ENCODE measurements around the gene ALDH8A1. TPM values are rescaled to one million over a fixed set of nuclear protein-coding genes. Genes with fewer than 3 reads are reported as not detected.
"Not testable (repeated sequence)": the region's sequence is repeated elsewhere in the genome, so short reads cannot be mapped to it uniquely, and the experiment has no call there.

Gene ALDH8A1
- total RNA-seq, 2 experiments from 2014 or later: not detected

DNA sequence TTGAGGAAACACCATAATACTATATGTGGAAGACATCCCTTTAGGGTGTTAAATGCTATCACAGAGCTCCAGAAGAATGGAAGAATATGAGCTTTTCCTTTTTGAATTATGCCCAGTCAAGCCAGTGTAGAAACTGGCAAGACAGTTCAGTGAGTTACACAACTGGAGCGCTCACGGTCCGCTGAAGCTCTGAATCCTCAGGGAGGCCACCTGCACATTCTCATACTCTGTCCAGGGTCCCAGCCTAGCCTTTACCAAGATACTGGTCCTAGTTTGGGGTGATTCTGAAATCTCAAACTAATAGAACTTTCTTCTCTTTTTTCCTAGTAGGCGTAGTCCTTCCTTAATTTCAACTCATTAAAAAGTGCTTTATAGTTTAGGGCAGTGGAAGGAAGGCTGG lies 51.3 kb downstream of the ALDH8A1 start:
- CTCF ChIA-PET (ENCODE audit: unreplicated experiment): no interaction called here

DNA sequence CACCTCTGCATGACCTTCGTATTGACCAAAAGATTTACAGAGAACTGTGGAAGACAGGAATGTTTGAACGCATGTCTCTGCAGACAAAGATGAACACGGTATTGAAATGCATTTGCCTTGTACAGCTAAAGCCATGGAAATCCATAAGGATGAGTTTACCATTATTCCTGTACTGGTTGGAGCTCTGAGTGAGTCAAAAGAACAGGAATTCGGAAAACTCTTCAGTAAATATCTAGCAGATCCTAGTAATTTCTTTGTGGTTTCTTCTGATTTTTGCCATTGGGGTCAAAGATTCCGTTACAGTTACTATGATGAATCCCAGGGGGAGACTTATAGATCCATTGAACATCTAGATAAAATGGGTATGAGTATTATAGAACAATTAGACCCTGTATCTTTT lies 51.7 kb downstream of the ALDH8A1 start:
- H4K20me1 ChIP-seq (ENCODE audit: insufficient read depth, low read length); H3K36me3 ChIP-seq (ENCODE audit: insufficient read depth, low read length); H3K9me2 ChIP-seq (ENCODE audit: insufficient read depth, low read length); H3K4me3 ChIP-seq (ENCODE audit: low read depth, low read length, poor library complexity, severe bottlenecking); H3K9me3 ChIP-seq (ENCODE audit: low read length); H2AFZ ChIP-seq (ENCODE audit: low read length); DNase-seq (ENCODE audit: low spot score); H3K79me2 ChIP-seq (ENCODE audit: insufficient read depth, low read depth, low read length); CTCF ChIA-PET (ENCODE audit: unreplicated experiment); H3K27ac ChIP-seq (ENCODE audit: low read depth, low read length, poor library complexity, severe bottlenecking); H3K4me2 ChIP-seq (ENCODE audit: low read length); BruUV-seq (replicated peaks); intact Hi-C loops (cut with micrococcal nuclease; ENCODE audit: unreplicated experiment): not testable (repeated sequence)
- H3K4me1 ChIP-seq (ENCODE audit: insufficient read depth, low read length, poor library complexity, severe bottlenecking): peaks cover 10% of the 10 kb centered on the region
- POLR2A ChIA-PET: interaction anchor here (0.6 to 1.0 kb wide), 3 partner anchors 43 to 1680 kb away, joined by 3 to 4 read pairs (median 3); no protein-coding TSS in a partner anchor

More for the DNA sequence above, 51.3 kb downstream of the ALDH8A1 start:
- intact Hi-C loops (cut with micrococcal nuclease; ENCODE audit: unreplicated experiment): no loop called here
- Histone ChIP-seq H3K9me2 (ENCODE audit: insufficient read depth, low read length) (no peaks in the 10 kb centered on the region), H3K4me3 (ENCODE audit: low read depth, low read length, poor library complexity, severe bottlenecking) (no peak overlapping the region), H3K27ac (ENCODE audit: low read depth, low read length, poor library complexity, severe bottlenecking) (no peak overlapping the region), H4K20me1 (ENCODE audit: insufficient read depth, low read length) (no peaks in the 10 kb centered on the region), H3K4me2 (ENCODE audit: low read length) (no peak overlapping the region), H3K9me3 (ENCODE audit: low read length) (0 out of 2 replicates have a peak, but pooled peaks cover under 1% of the 10 kb centered on the region), H2AFZ (ENCODE audit: low read length) (no peak overlapping the region), H3K36me3 (ENCODE audit: insufficient read depth, low read length) (no peaks in the 10 kb centered on the region), H3K4me1 (ENCODE audit: insufficient read depth, low read length, poor library complexity, severe bottlenecking) (peaks cover 10% of the 10 kb centered on the region), H3K79me2 (ENCODE audit: insufficient read depth, low read depth, low read length) (no peaks in the 10 kb centered on the region)
- no peak for TF ChIP-seq EZH2phosphoT487 (IDR thresholded peaks at IDR 0.05; ENCODE audit: borderline replicate concordance, low read depth, low read length)
- TF ChIP-seq, protein P1, sequence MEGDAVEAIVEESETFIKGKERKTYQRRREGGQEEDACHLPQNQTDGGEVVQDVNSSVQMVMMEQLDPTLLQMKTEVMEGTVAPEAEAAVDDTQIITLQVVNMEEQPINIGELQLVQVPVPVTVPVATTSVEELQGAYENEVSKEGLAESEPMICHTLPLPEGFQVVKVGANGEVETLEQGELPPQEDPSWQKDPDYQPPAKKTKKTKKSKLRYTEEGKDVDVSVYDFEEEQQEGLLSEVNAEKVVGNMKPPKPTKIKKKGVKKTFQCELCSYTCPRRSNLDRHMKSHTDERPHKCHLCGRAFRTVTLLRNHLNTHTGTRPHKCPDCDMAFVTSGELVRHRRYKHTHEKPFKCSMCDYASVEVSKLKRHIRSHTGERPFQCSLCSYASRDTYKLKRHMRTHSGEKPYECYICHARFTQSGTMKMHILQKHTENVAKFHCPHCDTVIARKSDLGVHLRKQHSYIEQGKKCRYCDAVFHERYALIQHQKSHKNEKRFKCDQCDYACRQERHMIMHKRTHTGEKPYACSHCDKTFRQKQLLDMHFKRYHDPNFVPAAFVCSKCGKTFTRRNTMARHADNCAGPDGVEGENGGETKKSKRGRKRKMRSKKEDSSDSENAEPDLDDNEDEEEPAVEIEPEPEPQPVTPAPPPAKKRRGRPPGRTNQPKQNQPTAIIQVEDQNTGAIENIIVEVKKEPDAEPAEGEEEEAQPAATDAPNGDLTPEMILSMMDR (conservative IDR thresholded peaks at IDR 0.05; ENCODE audit: low read length): no peak
- no TSS peak for BruUV-seq (replicated peaks)
- POLR2A ChIA-PET: interaction anchor here (0.6 to 1.0 kb wide), 3 partner anchors 42 to 1681 kb away, joined by 3 to 4 read pairs (median 3); no protein-coding TSS in a partner anchor
- DNase-seq (ENCODE audit: low spot score): no peak

DNA sequence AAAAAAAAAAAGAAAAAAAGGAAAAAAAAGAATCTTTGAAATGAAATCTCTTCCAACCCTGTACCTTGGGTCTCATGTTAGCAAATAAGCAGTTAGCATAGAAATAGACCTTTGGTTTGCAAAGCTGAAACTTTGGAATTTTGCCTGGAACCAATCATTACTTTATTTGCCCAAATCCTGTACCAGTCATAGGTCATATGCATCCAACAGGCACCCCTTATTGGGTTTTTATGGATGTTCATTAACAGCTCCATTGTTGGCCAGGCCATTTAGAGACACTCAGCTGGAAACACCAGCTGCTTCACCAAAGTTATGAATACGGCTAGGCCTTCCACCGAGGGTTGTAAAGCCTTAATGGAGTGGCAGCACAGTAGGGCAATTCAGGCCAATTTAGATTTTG lies 53.0 kb downstream of the ALDH8A1 start:
- no peaks in the 10 kb centered on the region for H4K20me1 ChIP-seq (ENCODE audit: insufficient read depth, low read length)
- H2AFZ ChIP-seq (ENCODE audit: low read length): no peak overlapping the region
- H3K27ac ChIP-seq (ENCODE audit: low read depth, low read length, poor library complexity, severe bottlenecking): no peak overlapping the region
- H3K79me2 ChIP-seq (ENCODE audit: insufficient read depth, low read depth, low read length): no peaks in the 10 kb centered on the region
- H3K4me1 ChIP-seq (ENCODE audit: insufficient read depth, low read length, poor library complexity, severe bottlenecking): peaks cover 10% of the 10 kb centered on the region
- peaks cover 10% of the 10 kb centered on the region for H3K9me3 ChIP-seq (ENCODE audit: low read length)
- no TSS peak for BruUV-seq (replicated peaks)
- no peaks in the 10 kb centered on the region for H3K9me2 ChIP-seq (ENCODE audit: insufficient read depth, low read length)
- intact Hi-C loops (cut with micrococcal nuclease; ENCODE audit: unreplicated experiment): no loop called here
- no peak for DNase-seq (ENCODE audit: low spot score)
- POLR2A ChIA-PET: interaction anchor here (0.6 to 0.8 kb wide), 4 partner anchors 258 to 789 kb away, joined by 3 to 8 read pairs (median 4); no protein-coding TSS in a partner anchor
- no peak overlapping the region for H3K4me3 ChIP-seq (ENCODE audit: low read depth, low read length, poor library complexity, severe bottlenecking)
- no peaks in the 10 kb centered on the region for H3K36me3 ChIP-seq (ENCODE audit: insufficient read depth, low read length)
- CTCF ChIA-PET (ENCODE audit: unreplicated experiment): no interaction called here
- no peak overlapping the region for H3K4me2 ChIP-seq (ENCODE audit: low read length)
- TF ChIP-seq EZH2phosphoT487 (IDR thresholded peaks at IDR 0.05; ENCODE audit: borderline replicate concordance, low read depth, low read length): no peak
- TF ChIP-seq, protein P1 (conservative IDR thresholded peaks at IDR 0.05; ENCODE audit: low read length): no peak

All from OCI-LY7 (cell line).